ENCODE measurements around the gene HSDL2. TPM values are rescaled to one million over a fixed set of nuclear protein-coding genes. Genes with fewer than 3 reads are reported as not detected.

HSDL2 gene
- polyA plus RNA-seq, 1 of the 3 experiments (the other 2 are of a cell fraction) = 14.4 TPM

DNA sequence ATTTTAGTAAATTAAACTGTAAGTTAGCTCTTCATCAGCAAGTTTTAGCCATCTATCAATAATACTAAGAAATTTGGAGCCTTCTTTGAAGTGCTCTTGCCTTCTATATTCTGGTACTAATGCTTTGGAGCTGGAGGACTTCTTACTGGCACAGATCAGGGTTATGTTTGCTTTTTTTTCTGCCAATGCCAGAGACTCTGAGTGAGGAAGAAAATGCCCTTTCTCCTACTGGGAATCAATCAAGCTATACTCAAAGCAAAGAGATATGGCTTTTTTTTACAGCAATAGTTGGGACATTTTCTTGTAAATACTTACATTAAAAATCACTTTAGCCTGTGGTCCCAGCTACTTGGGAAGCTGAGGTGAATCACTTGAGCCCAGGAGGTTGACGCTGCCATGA is 4.3 kb downstream of the HSDL2 start:
- Histone ChIP-seq H3K9me3 (no peaks in the 10 kb centered on the region), H4K20me1 (ENCODE audit: insufficient read depth) (no peaks in the 10 kb centered on the region), H3K9me2 (no peaks in the 10 kb centered on the region), H3K4me1 (ENCODE audit: control insufficient read depth in 1 of 2, insufficient read depth in 2 of 2, low read depth in 1 of 2, low read length in 1 of 2) (peaks cover 0 to 9% of the 10 kb centered on the region in 2 experiments; a peak in 3 of 4 replicates), H3K9ac (no peak overlapping the region), H3K4me3 (ENCODE audit: low read depth in 2 of 2, low read length in 1 of 2) (0 out of 4 replicates have a peak overlapping the region, but pooled peaks of 1 of the 2 experiments have one; percentile 13), H3K4me2 (no peak overlapping the region), H2AFZ (ENCODE audit: low read depth) (no peak overlapping the region), H3K27me3 (ENCODE audit: insufficient read depth) (no peaks in the 10 kb centered on the region), H3K27ac (ENCODE audit: low read depth in 2 of 2, low read length in 1 of 2) (no peak overlapping the region), H3K79me2 (ENCODE audit: insufficient read depth) (peaks cover 90% of the 10 kb centered on the region), H3K36me3 (replicated peaks in 1 of 2; ENCODE audit: control insufficient read depth in 1 of 2, insufficient read depth in 2 of 2, low read length in 1 of 2) (peaks cover 0 to 14% of the 10 kb centered on the region in 2 experiments), H3F3A (replicated peaks; ENCODE audit: insufficient read depth) (peaks cover 5% of the 10 kb centered on the region)
- no peak for TF ChIP-seq RFX5 (IDR thresholded peaks at IDR 0.05; ENCODE audit: low read length)
- TF ChIP-seq, protein P1, sequence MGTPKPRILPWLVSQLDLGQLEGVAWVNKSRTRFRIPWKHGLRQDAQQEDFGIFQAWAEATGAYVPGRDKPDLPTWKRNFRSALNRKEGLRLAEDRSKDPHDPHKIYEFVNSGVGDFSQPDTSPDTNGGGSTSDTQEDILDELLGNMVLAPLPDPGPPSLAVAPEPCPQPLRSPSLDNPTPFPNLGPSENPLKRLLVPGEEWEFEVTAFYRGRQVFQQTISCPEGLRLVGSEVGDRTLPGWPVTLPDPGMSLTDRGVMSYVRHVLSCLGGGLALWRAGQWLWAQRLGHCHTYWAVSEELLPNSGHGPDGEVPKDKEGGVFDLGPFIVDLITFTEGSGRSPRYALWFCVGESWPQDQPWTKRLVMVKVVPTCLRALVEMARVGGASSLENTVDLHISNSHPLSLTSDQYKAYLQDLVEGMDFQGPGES (IDR thresholded peaks at IDR 0.05; ENCODE audit: low read depth, low read length) = no peak
- no peak for TF ChIP-seq CHD2 (IDR thresholded peaks at IDR 0.05; ENCODE audit: low read length, partially characterized antibody)
- TF ChIP-seq EZH2phosphoT487 (IDR thresholded peaks at IDR 0.05; ENCODE audit: borderline replicate concordance, low read depth) = no peak
- TF ChIP-seq TEAD4 (IDR thresholded peaks at IDR 0.05; ENCODE audit: borderline replicate concordance, insufficient read depth) = no peak
- TF ChIP-seq EP300 (IDR thresholded peaks at IDR 0.05; ENCODE audit: borderline replicate concordance in 1 of 2, low read depth in 1 of 2, low read length in 1 of 2) = no peak
- TF ChIP-seq FOXM1 (IDR thresholded peaks at IDR 0.05; ENCODE audit: low read depth) = no peak
- TF ChIP-seq MEF2A (IDR thresholded peaks at IDR 0.05; ENCODE audit: borderline replicate concordance, low read depth) = no peak
- CTCF ChIA-PET = interaction anchor here (0.7 to 1.1 kb wide), 3 partner anchors 23 to 729 kb away, joined by 3 to 4 read pairs (median 4); no protein-coding TSS in a partner anchor
- DNase-seq = no peak
- POLR2A ChIA-PET = no interaction called here
- 94% methylated on average over 1 of the region's 1 CpG for WGBS (ENCODE audit: low lambda C conversion rate)

DNA sequence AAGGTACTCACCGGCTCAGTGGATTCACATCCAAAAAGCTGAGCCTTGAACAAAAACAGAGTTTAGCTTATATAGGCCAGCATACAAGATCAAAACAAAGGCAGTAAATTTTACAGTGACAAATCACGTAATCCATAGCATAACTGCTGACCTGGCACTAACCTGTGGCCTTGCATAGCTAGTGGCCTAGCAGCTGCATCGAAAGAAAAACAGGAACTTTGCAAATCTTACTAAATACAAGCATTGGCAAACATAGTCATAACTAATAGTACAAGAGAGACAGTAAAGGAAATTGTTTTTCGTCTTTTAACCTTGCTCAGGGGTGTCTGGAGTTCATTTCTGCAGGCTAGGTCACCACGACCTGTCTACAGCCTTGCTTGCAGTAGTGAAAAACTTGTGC is 4.8 kb downstream of the HSDL2 start:
- peaks cover 0 to 9% of the 10 kb centered on the region in 2 experiments; a peak in 3 of 4 replicates for H3K4me1 ChIP-seq (ENCODE audit: control insufficient read depth in 1 of 2, insufficient read depth in 2 of 2, low read depth in 1 of 2, low read length in 1 of 2)
- ChIA-PET CTCF (interaction anchor here (1.1 kb wide), 1 partner anchor 287 kb away, joined by 4 read pairs; no protein-coding TSS in a partner anchor), POLR2A (no interaction called here)
- no peak overlapping the region for H3K9ac ChIP-seq
- H3K27ac ChIP-seq (ENCODE audit: low read depth in 2 of 2, low read length in 1 of 2) = no peak overlapping the region
- H3K4me3 ChIP-seq (ENCODE audit: low read depth in 2 of 2, low read length in 1 of 2) = 0 out of 4 replicates have a peak overlapping the region, but pooled peaks of 1 of the 2 experiments have one; percentile 13
- WGBS (ENCODE audit: low lambda C conversion rate) = 95% methylated on average over 5 of the region's 5 CpGs
- H3K4me2 ChIP-seq = no peak overlapping the region
- peaks cover under 1% of the 10 kb centered on the region for H3F3A ChIP-seq (replicated peaks; ENCODE audit: insufficient read depth)
- DNase-seq = no peak
- no peaks in the 10 kb centered on the region for H3K9me3 ChIP-seq
- H3K9me2 ChIP-seq = no peaks in the 10 kb centered on the region
- H4K20me1 ChIP-seq (ENCODE audit: insufficient read depth) = no peaks in the 10 kb centered on the region
- no peak overlapping the region for H2AFZ ChIP-seq (ENCODE audit: low read depth)
- peaks cover 95% of the 10 kb centered on the region for H3K79me2 ChIP-seq (ENCODE audit: insufficient read depth)
- H3K27me3 ChIP-seq (ENCODE audit: insufficient read depth) = no peaks in the 10 kb centered on the region
- peaks cover 0 to 14% of the 10 kb centered on the region in 2 experiments for H3K36me3 ChIP-seq (replicated peaks in 1 of 2; ENCODE audit: control insufficient read depth in 1 of 2, insufficient read depth in 2 of 2, low read length in 1 of 2)
- TF ChIP-seq, protein P2, sequence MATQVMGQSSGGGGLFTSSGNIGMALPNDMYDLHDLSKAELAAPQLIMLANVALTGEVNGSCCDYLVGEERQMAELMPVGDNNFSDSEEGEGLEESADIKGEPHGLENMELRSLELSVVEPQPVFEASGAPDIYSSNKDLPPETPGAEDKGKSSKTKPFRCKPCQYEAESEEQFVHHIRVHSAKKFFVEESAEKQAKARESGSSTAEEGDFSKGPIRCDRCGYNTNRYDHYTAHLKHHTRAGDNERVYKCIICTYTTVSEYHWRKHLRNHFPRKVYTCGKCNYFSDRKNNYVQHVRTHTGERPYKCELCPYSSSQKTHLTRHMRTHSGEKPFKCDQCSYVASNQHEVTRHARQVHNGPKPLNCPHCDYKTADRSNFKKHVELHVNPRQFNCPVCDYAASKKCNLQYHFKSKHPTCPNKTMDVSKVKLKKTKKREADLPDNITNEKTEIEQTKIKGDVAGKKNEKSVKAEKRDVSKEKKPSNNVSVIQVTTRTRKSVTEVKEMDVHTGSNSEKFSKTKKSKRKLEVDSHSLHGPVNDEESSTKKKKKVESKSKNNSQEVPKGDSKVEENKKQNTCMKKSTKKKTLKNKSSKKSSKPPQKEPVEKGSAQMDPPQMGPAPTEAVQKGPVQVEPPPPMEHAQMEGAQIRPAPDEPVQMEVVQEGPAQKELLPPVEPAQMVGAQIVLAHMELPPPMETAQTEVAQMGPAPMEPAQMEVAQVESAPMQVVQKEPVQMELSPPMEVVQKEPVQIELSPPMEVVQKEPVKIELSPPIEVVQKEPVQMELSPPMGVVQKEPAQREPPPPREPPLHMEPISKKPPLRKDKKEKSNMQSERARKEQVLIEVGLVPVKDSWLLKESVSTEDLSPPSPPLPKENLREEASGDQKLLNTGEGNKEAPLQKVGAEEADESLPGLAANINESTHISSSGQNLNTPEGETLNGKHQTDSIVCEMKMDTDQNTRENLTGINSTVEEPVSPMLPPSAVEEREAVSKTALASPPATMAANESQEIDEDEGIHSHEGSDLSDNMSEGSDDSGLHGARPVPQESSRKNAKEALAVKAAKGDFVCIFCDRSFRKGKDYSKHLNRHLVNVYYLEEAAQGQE (IDR thresholded peaks at IDR 0.05; ENCODE audit: low read depth, low read length) = no peak
- TF ChIP-seq GABPA (IDR thresholded peaks at IDR 0.05; ENCODE audit: low read depth) (no peak), MXI1 (IDR thresholded peaks at IDR 0.05; ENCODE audit: low read depth, low read length) (no peak), FOXJ3 (CRISPR knock-in tag; IDR thresholded peaks at IDR 0.05) (no peak), JUND (IDR thresholded peaks at IDR 0.05) (no peak), FOXM1 (IDR thresholded peaks at IDR 0.05; ENCODE audit: low read depth) (no peak)
- TF ChIP-seq, protein P3, sequence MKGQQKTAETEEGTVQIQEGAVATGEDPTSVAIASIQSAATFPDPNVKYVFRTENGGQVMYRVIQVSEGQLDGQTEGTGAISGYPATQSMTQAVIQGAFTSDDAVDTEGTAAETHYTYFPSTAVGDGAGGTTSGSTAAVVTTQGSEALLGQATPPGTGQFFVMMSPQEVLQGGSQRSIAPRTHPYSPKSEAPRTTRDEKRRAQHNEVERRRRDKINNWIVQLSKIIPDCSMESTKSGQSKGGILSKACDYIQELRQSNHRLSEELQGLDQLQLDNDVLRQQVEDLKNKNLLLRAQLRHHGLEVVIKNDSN (IDR thresholded peaks at IDR 0.05; ENCODE audit: borderline replicate concordance, low read depth) = no peak
- TF ChIP-seq, protein P1 (IDR thresholded peaks at IDR 0.05; ENCODE audit: low read depth, low read length) = no peak
- TF ChIP-seq, protein P4, sequence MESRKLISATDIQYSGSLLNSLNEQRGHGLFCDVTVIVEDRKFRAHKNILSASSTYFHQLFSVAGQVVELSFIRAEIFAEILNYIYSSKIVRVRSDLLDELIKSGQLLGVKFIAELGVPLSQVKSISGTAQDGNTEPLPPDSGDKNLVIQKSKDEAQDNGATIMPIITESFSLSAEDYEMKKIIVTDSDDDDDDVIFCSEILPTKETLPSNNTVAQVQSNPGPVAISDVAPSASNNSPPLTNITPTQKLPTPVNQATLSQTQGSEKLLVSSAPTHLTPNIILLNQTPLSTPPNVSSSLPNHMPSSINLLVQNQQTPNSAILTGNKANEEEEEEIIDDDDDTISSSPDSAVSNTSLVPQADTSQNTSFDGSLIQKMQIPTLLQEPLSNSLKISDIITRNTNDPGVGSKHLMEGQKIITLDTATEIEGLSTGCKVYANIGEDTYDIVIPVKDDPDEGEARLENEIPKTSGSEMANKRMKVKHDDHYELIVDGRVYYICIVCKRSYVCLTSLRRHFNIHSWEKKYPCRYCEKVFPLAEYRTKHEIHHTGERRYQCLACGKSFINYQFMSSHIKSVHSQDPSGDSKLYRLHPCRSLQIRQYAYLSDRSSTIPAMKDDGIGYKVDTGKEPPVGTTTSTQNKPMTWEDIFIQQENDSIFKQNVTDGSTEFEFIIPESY (IDR thresholded peaks at IDR 0.05; ENCODE audit: borderline replicate concordance, low read depth) = no peak
